Fibroblast of the conjunctiva (primary cell): ENCODE measurements around the gene HOMER2.
"Not testable (repeated sequence)": the region's sequence is repeated elsewhere in the genome, so short reads cannot be mapped to it uniquely, and the experiment has no call there.

Experiments
- DNase-seq: peaks from one replicate; pipeline ENCODE4 v3.0.0-alpha.2; 2010; ENCODE audit warnings: low read depth

The HOMER2 gene

GRCh38 chr15:82831894-82832600 is 120.5 kb downstream of the HOMER2 start:
- no peak for DNase-seq

GRCh38 chr15:82830427-82831173 is 121.9 kb downstream of the HOMER2 start:
- no peak for DNase-seq

- DNase-seq, result no peak
Observed at GRCh38 chr15:82829234-82829633, 123.3 kb downstream of the HOMER2 start.

DNA sequence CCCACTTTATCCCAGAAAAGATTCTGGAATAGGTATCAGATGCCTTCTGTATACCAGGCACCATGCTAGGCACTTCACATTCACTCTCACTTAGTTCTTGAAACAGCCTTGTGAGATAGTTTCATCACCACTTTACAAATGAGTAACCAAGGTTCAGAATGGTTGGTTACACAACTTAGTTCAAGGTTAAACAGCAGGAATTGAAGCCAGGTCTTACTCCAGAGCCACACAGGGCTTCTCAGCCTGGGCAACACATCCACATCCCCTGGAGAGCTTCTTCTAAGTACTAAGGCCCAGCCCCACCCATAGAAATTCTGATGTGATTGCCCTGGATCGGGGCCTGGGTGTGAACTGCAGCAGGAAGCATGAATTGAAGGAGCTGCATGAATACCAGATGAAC is 124.4 kb downstream of the HOMER2 start:
- no peak for DNase-seq

- DNase-seq, result no peak
Observed at GRCh38 chr15:82823049-82823448, 129.5 kb downstream of the HOMER2 start.

GRCh38 chr15:82821851-82822250 is 130.7 kb downstream of the HOMER2 start:
- not testable (repeated sequence) for DNase-seq

GRCh38 chr15:82821396-82821795 is 131.1 kb downstream of the HOMER2 start:
- DNase-seq, result not testable (repeated sequence)

DNA sequence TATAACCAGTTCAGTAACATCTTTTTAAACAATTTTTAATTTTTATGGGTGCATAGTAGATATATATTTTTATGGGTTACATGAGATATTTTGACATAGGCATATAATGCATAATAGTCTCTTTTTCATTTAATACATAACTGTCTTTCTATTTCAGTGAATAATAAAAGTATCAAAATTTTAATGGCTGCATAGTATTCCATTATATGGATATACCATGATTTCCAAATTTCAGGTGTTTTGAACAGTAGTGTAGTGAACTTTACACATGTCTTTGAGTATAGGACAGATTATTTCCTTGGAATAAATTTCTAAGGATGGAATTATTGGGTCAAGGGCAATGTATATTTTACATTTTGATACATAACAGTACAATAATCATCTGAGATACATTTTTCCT is 132.4 kb downstream of the HOMER2 start:
- no peak for DNase-seq

DNA sequence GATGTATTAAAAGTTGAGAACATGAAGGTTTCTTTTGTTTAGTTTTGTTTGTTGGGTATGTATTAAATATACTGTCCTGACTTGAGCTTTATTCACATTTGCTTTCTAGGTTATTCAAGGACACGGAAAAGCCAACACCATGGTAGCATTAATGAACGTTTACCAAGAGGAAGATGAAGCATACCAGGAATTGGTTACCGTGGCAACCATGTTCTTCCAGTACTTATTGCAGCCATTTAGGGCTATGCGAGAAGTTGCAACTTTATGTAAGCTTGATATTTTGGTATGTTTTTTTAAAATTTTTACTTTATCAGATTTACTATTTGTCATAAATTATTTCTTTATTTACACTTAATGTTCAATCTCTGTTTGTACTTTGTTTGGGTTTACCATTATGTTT is 139.5 kb downstream of the HOMER2 start:
- DNase-seq, result no peak

GRCh38 chr15:82810890-82811426 is 141.6 kb downstream of the HOMER2 start:
- DNase-seq, result no peak

- no peak for DNase-seq
Observed at GRCh38 chr15:82810061-82810889, 142.2 kb downstream of the HOMER2 start.

- peak; percentile 98 for DNase-seq
Observed at GRCh38 chr15:82809308-82810060, 143.0 kb downstream of the HOMER2 start, which contains the start of gene WHAMM. Gene WHAMM (plus strand): TSS chr15:82809628. CDS start chr15:82809727, 99 bp downstream.

- DNase-seq, result no peak
Observed at GRCh38 chr15:82808634-82809041, 143.9 kb downstream of the HOMER2 start.

DNA sequence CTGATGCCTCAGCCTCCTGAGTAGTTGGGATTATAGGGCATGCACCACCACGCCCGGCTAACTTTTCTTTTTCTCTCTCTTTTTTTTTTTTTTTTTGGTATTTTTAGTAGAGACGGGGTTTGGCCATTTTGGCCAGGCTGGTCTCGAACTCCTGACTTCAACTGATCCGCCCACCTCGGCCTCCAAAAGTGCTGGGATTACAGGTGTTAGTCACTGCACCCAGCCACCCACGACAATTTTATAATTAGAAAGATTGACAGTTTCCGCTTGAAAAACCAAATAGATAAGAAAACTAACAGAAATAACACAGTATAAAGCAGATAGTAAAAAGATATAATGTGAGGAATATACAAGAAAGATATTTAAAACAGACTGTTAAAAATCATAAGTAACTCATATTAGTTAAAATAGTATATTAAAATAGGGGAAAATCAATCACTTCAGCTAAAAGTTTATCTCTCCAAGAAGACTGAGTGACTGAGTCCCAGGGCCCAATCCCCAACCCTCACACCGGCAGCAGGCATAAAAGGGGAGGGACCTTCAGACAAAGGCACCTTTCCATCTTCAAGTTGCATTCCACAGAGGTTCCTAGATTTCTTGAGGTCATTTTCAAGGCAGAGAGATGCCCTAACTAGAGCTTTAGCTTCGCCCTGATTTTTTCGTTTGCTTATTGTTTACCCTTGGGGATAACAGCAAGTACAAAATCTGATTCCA is 144.4 kb downstream of the HOMER2 start:
- no peak for DNase-seq

- no peak for DNase-seq
Observed at GRCh38 chr15:82805994-82806406, 146.5 kb downstream of the HOMER2 start, which contains the start of gene FSD2. Gene FSD2 (minus strand): TSS chr15:82806069. CDS start chr15:82787390, 18,679 bp downstream.

GRCh38 chr15:82804575-82804949 is 148.0 kb downstream of the HOMER2 start:
- DNase-seq, result no peak

- no peak for DNase-seq
Observed at GRCh38 chr15:82803793-82804574, 148.5 kb downstream of the HOMER2 start.

GRCh38 chr15:82802497-82802896 is 150.0 kb downstream of the HOMER2 start:
- DNase-seq, result no peak

- no peak for DNase-seq
Observed at GRCh38 chr15:82799183-82799841, 153.2 kb downstream of the HOMER2 start.
